PC-9 (cell line): Measurements from ENCODE around the gene CSGALNACT2.

Experiments
- EZH2 ChIP-seq: fragments of 200-600 bp; sonication (generic); IDR thresholded peaks from 2 replicates; pipeline ENCODE4 v1.8.0; 2017; ENCODE audit warnings: antibody characterized with exemption, low read depth
- TF ChIP-seq, protein P1 (sequence below): fragments of 200-600 bp; sonication (generic); conservative IDR thresholded peaks from 2 replicates; pipeline ENCODE4 v1.6.1; 2017; ENCODE audit warnings: mixed run types, antibody characterized with exemption, mild to moderate bottlenecking, moderate library complexity

DNA sequence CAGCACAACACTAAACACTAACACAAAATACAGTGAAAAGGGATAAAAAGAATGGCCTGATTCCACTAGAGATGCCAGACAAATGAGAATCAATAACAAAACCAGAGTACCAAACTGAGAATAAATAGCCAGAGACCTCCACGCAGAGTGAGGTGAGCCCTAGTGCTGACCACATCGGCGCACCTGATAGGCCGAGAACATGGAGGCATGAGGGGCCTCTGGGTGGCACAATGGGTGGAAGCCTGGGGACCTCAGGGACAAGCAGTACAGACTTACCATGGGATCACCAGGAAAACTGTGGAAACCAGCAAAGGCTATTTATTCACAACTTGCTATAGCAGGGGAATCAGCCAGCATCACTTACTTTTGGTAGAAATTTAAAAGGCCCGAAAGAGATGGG, 1.8 kb upstream of the CSGALNACT2 start:
- TF ChIP-seq, protein P1, sequence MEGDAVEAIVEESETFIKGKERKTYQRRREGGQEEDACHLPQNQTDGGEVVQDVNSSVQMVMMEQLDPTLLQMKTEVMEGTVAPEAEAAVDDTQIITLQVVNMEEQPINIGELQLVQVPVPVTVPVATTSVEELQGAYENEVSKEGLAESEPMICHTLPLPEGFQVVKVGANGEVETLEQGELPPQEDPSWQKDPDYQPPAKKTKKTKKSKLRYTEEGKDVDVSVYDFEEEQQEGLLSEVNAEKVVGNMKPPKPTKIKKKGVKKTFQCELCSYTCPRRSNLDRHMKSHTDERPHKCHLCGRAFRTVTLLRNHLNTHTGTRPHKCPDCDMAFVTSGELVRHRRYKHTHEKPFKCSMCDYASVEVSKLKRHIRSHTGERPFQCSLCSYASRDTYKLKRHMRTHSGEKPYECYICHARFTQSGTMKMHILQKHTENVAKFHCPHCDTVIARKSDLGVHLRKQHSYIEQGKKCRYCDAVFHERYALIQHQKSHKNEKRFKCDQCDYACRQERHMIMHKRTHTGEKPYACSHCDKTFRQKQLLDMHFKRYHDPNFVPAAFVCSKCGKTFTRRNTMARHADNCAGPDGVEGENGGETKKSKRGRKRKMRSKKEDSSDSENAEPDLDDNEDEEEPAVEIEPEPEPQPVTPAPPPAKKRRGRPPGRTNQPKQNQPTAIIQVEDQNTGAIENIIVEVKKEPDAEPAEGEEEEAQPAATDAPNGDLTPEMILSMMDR, result no peak
- TF ChIP-seq EZH2, result no peak
